ACHN (cell line): ENCODE results near the gene ITGA3.

Experiments
- DNase-seq: peaks from one replicate; pipeline ENCODE4 v3.0.0-alpha.2; 2015
- in situ Hi-C: cut with HindIII; loops from 2 replicates; pipeline ENCODE4 v1.10.0; 2017; ENCODE audit warnings: low sequenced_read_pairs, low pct_ligation_motif_present, low pct_unique_long_range_greater_than_20kb

The ITGA3 gene

DNA sequence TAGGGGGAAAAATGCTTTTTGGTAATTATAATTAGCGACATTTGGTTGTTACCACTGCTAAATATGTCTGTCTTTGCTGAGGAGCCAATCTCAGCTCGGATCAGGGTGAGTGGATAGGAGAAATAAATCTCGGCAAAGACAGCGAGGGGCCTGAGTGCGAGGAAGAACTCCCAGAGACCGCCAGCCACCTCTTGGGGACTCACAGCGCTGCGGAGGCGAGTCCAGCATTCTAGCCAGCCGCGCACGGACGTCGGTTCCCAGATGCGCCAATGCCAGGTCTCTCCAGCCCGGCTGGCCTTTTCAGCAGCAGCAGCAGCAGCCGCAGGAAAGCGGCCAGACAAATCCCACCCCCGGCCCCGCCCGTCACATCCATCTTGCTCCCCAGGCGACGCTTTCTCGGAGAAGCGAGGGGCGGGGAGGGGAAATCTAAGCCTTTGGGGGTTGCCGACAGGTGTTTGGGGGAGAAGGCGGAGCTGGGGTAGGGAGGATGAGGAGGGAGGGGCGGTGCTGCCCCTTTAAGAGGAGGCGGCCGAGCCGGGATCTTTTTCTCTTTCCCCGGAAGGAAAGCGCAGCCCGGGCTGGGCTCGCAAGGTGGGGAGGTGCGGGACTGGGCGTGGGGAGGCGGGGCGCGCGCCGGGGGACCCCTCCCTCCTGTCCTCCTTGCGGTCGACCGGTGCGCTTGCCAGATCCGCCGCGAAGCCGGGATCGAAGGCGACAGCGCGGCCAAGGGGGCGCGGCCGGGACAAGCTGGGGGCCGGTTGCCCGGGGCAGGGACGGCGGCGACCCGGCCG lies at the start of gene ITGA3:
Gene ITGA3 (plus strand): TSS at position 685 of the 791 bp plus-strand sequence. CDS start 330 bp downstream, outside the sequence.
- peak; percentile 97 for DNase-seq
- in situ Hi-C loops, result no loop called here

DNA sequence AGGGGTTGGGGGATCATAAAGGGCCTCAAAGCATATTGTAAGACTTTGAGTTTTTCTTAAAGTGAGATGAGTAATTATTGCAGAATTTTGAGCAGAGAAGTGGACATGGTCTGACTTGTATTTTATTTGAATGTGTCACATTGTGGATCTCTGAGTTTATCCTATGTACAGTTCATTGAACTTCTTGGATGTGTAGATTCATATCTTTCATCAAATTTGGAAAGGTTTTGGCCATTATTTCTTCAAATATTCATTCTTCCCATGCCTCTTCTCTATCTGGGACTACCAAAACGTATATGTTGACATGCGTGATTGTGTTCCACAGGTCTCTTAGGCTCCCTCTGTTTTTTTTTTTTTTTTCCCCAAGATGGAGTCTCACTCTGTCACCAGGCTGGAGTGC lies 46.6 kb upstream of the ITGA3 start:
- in situ Hi-C loops, result no loop called here
- no peak for DNase-seq

DNA sequence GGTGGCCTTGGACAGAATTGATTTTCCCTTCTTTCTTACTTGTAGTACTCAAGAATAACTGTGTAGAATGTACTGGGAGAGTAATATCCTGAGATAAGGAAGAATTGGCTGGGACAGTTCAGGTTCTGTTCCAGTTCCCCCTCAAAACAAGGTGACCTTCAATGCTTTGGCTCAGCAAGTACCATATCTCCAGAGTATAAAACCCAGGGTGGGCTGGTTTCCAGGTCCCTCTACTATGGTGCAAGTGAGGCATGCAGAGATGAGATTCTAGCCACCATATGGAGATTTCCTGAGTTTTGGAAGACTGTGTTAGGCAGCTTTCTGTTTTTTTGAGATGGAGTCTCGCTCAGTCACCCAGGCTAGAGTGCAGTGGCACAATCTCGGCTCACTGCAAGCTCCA lies 42.8 kb upstream of the ITGA3 start:
- no peak for DNase-seq
- in situ Hi-C loops, result no loop called here

DNA sequence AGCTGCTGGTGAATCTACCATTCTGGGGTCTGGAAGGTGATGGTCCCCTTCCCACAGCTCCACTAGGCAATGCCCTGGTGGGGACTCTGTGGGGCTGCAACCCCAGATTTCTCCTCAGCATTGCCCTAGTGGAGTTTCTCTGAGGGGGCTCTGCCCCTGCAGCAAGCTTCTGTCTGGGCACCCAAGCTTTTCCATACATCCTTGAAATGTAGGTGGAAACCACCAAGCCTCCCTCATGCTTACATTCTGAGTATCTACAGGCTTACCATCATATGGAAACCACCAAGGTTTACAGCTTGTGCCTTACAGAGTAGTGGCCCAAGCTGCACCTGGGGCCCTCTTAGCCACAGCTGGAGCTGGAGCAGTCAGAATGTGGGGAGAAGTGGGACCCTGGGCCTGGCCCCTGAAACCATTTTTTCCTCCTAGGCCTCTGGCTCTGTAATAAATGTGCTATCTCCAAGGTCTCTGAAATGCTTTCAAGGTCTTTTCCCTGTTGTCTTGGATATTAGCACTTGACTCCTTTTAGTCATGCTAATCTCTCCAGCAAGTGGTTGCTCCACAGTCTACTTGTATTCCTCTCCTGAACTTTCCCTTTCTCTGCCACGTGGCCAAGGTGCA lies 41.3 kb upstream of the ITGA3 start:
- no peak for DNase-seq
- in situ Hi-C loops, result no loop called here

DNA sequence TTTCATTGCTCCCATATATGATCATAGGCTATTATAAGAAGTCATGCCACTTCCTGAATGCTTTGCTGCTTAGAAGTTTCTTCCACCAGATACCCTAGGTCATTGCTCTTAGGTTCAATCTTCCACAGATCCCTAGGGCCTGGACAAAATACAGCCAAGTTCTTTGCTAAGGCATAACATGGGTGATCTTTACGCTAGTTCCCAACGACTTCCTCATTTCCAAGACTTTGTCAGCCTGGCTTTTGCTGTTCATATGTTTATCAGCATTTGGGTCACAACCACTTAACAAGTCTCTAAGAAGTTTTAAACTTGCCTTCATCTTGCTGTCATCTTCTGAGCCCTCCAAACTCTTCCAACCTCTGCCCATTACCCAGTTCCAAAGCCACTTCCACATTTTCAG lies 40.8 kb upstream of the ITGA3 start:
- in situ Hi-C loops, result no loop called here
- no peak for DNase-seq

DNA sequence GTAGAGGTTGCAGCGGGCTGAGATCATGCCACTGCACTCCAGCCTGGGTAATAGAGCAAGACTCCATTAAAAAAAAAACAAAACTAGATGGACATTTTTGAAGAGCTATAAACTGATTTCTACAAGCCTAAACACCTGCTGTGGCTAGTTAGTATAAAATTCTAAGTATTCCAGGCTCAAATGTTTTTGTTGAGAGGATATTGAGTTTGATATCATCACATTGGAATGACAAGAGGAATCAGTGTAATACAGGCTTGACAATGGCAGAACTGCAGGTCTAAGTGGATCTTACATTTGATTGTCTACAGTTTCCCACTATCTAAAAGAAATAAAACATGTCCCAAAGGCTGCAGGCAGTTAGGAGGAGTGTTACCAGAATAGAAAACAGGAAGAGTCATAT lies 37.0 kb upstream of the ITGA3 start:
- in situ Hi-C loops, result no loop called here
- peak; percentile 30 for DNase-seq

DNA sequence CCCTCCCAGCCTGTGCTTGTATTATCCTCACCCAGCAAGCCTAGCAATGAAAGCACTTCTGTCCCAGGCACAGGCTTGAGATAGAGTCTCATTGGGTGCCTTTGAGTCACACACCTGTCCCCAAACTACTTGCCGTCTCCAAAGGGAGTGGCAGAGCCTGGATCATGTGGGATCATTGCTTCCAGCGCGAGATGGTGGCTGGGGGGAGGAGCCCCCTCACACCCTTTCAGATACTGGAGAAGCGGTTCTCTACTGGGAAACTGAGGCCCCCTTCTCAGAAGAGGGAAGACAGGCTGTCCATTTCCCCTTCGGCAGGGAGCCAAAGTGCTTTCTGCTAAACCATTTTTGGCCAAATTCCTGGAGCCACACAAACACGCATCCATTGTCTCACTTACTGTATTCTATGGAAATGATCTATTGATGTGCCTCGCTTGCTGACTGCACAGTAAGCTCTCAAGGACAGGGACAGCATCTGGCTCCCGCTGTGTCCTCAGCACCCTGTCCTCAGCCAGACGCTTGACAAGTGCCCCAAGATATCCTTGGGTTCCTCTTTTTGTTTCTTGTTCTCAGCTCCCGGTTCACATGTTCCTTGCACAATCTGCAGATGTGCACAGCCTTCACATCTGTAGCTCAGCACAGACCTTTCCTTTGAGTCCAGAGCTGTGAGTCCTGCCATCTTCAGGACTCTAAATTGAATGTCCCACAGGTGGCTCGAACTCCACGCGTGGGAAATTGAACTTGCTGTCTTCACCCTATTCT lies 34.9 kb upstream of the ITGA3 start:
- in situ Hi-C loops, result no loop called here
- no peak for DNase-seq

DNA sequence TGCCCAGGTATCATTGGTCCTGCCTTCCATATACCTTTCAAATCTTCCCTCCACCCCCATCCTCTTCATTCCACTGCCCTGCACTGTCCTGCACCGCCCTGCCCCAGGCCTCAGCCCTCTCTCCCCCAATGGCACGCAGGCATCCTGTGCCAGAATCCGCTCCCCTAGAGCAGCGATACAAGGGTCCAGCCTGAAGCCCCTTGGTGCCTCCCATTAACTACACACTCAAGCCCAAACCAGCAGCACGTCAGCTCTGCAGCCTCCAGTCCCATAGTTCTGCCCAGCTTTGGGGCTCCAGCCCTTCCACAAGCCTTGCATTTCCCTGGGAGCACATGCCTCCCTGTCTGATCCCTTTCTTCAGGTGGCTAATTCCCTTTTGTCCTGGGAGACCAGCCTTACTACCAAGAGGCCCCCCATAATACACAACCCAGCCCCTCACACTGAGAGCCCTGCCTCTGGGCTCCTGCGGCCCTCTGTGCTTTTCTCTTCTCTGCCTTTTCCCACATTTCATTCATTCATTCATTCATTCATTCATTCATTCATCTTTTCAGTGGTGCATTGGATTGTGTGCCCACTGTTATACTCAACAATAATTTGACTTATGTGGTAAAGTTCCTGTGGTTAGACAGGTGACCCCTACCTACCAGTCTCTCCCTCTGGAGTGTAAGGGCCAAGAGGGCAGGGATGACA lies 34.1 kb upstream of the ITGA3 start:
- in situ Hi-C loops, result no loop called here
- no peak for DNase-seq

DNA sequence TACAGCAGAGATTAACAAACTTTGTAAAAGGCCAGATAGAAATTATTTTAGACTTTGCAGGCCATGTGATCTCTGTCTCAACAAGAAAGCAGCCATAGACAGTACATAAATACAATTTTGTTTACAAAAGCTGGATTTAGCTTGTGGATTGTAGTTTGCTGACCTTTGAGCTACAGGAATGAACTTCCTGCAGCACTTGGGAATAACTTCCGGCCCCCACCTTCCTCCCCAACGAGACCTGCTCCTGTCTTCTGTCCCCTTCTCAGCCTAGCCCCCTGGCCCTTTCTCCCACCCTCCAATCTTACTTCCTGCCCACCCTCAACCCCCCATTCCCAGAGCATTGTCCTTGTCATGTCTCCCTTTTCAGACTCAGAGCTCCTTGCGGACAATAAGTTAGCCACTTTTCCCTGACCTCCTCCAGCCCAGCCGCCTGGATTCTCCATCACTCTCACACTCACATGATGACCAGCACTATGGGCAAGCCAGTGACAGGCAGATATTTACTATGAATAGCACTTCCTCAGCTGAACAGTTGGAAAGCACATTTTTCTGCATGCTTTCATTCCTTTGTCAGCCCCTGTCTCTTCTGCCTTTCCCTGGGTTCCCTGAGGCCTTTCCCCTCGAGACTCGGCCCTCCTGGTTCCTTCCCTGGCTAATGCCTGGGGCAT lies 33.3 kb upstream of the ITGA3 start:
- in situ Hi-C loops, result no loop called here
- DNase-seq, result no peak

DNA sequence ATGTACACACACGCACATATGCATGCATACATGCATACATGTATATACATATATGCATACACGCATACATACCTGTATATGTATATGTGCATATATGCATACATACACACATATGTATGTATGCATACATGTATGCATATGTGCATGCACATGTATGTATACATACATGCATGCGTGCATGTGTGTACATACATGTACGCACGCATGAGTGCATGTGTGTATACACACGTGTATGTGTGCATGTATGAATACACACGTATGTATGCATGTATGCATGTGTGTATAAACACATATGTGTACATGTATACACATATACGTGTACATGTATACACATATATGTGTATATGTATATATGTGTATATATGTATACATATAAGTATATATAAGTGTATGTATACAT lies 32.4 kb upstream of the ITGA3 start:
- in situ Hi-C loops, result no loop called here
- DNase-seq, result no peak

DNA sequence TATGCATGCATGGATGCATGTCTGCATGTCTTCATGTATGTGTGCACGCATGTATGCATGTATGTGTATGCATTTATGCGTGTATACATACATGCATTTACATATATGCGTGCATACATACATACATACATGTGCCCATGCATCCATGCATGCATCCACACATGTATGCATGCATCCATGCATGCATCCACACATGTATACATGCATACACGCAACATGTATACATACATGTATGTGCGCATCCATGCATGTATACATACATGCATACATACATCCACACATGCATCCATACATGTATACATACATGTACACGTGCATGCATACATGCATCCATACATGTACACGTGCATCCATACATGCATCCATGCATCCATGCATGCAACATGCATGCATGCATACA lies 31.1 kb upstream of the ITGA3 start:
- DNase-seq, result no peak
- in situ Hi-C loops, result no loop called here

DNA sequence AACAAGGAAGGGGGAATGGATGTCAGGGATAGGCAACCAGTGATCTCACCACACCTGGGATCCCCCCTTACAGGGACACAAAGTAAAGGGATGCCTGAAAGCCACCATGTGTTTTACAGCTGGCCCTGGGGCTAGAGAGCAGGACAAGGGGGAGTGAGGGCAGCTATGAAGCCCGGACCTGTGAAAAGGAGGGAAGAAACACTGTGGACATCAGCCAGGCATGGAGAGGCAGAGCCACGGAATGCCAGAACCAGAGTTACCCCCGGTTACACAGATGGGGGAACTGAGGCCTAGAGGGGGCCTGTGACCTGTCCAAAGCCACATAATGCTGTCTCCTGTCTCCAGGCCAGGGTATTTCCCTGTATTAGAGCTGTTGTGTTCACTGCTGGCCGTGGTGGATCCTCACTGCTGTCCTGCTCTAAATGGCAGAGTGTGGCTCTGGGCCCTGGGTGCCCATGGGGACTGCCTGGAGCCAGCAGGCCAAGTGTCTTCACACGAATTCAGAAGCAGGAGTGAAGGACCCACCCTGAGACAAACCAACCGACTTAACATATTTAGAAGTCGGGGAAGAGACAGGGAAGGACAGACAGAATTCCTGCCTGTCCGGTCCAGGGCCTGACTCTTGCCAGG lies 29.7 kb upstream of the ITGA3 start:
- DNase-seq, result no peak
- in situ Hi-C loops, result no loop called here

DNA sequence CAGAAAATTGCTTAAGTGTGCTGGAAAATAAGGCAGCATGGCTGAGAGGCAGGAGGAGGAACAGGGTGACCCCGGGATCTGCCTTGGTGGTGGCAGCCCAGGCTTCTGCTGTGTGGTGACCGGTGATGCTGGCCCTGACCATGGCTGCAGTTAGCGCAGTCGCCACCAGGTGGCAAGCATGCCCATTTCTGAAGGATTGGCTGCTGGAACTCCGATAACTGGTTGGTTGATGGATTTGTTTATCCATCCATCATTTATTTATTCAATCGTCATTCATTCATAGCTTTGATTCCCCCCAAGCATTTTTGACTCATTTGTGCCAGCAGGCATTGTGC lies 29.1 kb upstream of the ITGA3 start:
- in situ Hi-C loops, result no loop called here
- DNase-seq, result peak; percentile 92

DNA sequence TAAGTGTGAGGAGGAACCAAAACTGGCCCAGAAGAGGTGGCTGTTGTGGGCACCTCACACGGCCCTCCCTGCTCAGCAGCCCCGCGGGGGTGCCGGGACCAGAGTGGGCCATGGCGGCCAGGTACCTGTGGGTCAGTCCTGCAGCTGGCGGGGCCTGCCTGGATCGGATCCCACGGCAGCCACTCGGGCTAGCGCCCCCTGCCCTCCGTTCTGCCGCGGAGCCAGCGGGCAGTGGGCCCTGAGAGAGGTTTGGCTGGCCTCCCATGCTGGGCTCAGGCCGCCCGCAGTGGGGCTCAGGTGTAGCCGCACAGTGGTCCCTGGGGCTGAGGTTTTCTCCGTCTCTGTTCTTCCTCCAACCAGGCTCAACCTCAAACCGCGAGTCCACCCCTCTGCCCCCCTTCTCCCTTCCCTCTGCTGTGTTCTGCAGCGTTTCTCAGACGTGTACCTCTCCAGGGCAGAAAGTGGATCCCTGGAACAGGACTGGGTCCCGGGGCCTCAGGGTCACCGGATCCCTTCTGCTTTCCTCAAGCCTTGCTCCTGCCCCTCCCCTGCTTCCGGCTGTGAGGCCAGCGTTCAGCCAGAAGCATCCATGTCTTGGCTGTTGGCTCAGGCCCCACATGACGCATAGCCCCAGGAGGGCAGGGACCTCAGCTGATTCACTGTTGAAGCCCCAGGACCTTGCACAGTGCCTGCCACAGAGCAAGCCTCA lies 28.6 kb upstream of the ITGA3 start:
- in situ Hi-C loops, result no loop called here
- peak; percentile 99 for DNase-seq

DNA sequence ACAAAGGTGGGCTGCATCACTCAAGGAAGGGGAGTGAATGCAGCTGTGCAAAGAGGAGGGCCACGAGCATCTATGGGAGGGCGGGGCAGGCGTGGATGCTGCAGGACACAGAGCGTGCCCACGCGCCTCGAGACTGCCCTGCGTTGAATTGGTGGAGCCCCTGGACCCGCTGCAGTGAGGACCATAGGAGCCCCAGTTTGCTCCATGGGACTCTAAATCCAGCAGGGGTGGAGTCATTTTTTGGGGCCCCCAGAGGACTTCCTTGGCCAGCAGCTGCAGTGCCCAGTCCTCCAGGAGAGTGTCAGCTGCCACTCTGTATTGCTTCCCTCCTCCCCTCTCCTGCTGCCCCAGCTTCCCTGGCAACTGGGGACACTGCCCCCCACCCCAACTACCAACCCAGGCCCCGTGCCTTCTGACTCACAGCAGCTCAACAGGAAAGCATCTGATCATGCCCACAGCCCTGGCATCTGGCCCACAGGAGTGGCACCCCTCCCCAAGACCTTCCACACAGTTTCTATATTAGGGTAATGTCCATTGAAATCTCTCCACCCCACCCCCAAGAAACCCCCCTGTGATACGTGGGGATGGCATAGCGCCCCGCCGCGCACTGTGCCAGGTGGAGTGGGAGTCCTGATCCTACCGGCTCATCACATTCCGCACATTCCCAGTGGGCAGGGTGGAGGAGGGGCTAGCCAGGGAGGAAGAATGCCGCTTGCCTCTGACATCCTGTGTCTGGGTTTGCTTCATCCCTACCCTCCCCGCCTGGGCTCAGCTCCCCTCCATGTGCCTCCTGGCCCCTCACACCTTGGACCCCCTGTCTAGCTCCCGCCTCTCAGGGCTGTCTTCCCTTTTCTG lies 27.8 kb upstream of the ITGA3 start:
- peak; percentile 99 for DNase-seq
- in situ Hi-C loops, result no loop called here

DNA sequence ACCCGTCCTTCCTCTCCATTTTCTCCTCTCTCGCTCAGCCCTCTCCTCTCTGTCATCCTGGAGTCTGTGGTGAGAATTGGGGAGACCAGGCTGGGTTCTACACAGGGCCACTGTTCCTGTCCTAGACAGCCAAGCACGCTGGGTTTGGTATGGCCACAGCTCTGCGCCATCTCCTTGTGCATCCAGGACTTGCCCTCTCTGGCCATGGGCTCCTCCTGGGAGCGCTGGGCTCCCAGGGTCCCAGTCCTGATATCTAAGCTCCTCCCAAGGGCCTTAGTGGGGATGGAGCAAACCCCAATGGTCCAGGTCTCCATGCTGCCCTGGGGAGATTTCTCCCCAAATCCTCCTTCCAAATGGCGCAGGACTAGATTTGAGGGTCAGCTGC lies 27.2 kb upstream of the ITGA3 start:
- peak; percentile 43 for DNase-seq
- in situ Hi-C loops, result no loop called here

DNA sequence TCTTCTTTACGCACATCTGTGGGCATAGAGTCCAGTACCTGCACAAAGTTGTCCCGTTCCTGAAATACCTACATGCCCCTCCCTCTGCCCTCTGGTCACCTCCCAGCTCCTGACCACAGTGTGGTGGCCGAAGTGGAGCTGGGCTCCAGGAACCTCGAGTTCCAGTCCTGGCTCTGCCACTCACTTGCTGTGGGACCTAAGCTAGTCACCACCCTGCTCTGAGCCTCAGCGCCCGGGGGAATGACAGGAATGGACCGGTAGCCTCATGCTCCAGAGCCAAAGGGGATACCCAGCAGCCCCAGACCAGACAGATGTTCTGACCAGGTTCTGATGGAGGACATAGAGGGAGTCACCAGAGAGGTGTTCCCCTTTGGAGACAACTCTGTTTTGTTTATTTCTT lies 26.7 kb upstream of the ITGA3 start:
- DNase-seq, result no peak
- in situ Hi-C loops, result no loop called here
